Effector CD4-positive, alpha-beta T cell (primary cell): ENCODE measurements around the gene RNF123.
"Not testable (repeated sequence)": the region's sequence is repeated elsewhere in the genome, so short reads cannot be mapped to it uniquely, and the experiment has no call there.

ENCODE experiments used
- DNase-seq: peaks from one replicate; pipeline ENCODE4 v3.0.0-alpha.2; 2020

Gene RNF123

DNA sequence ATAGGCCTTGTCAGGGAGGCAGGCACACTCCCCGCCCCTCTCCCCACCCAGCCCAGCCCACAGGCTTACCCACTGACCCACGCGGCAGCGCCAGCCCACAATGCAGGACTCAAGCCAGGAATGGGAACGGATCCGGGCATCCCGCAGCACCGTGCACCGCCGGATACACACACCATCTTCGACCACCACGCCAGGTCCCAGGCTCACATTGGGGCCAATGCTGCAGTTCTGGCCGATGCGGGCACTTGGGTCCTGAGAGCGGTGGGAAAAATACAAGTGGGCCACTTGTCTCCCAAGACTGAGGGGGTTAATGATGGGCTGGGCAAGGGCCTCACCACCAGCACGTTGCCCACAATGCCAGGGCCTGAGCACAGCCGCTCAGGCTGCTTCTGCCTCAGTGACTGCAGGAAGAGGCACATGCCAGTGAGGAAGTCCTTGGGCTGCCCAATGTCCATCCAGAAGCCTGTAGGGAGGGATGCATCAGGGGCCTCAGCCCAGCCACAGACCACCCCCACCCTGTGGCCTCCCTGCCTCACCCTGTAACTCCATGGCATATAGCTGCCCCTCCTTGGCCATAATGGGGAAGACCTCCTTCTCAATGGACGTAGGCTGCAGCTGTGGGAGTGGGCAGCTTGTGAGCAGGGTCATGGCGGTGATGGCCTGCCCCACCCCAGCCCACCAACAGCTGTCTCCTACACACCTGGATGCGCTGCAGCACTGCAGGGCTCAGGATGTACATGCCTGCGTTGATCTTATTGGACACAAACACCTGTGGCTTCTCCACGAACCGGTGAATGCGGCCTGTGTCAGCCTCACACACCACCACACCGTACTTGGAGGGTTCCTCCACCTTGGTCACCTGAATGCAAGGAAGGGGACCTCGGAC, 32.8 kb downstream of the RNF123 start:
- DNase-seq = no peak

- no peak for DNase-seq
Observed at GRCh38 chr3:49722896-49723295, 33.5 kb downstream of the RNF123 start.

- peak; percentile 60 for DNase-seq
Observed at GRCh38 chr3:49723296-49723627, 33.9 kb downstream of the RNF123 start.

- peak; percentile 90 for DNase-seq
Observed at GRCh38 chr3:49723628-49724551, 34.5 kb downstream of the RNF123 start, which contains the start of gene GMPPB. TSS of gene GMPPB (minus strand) at chr3:49723951. CDS start at chr3:49723726, 225 bp downstream.

- DNase-seq = peak; percentile 32
Observed at GRCh38 chr3:49724586-49724985, 35.2 kb downstream of the RNF123 start.

GRCh38 chr3:49725906-49726681, 36.7 kb downstream of the RNF123 start:
- no peak for DNase-seq

GRCh38 chr3:49727154-49727923, 38.0 kb downstream of the RNF123 start:
- DNase-seq = no peak

DNA sequence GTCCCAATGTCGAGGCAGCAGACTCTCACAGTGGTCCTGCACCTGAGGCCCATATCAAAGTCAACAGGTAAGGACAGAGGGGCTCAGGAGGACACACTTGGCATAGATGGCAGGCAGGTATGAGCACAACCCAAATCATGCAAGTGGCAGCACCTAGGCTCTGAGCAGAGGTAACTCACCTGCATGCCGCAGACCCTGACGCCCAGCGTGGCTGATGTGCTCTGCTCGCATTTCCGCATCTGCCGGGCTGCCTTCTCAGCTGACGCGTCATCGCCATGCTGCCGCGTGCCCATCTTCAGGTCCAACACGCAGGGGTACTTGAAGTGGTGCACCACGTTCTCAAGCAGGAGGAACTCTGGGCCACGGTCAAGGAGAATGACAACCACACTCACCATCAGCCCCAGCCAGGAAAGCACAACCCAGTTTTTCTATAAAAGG, 38.6 kb downstream of the RNF123 start:
- no peak for DNase-seq

GRCh38 chr3:49729966-49730609, 40.7 kb downstream of the RNF123 start:
- no peak for DNase-seq

- DNase-seq = no peak
Observed at GRCh38 chr3:49732597-49732996, 43.2 kb downstream of the RNF123 start.

GRCh38 chr3:49733551-49733950, 44.2 kb downstream of the RNF123 start:
- DNase-seq = no peak

GRCh38 chr3:49734752-49735151, 45.4 kb downstream of the RNF123 start:
- DNase-seq = no peak

DNA sequence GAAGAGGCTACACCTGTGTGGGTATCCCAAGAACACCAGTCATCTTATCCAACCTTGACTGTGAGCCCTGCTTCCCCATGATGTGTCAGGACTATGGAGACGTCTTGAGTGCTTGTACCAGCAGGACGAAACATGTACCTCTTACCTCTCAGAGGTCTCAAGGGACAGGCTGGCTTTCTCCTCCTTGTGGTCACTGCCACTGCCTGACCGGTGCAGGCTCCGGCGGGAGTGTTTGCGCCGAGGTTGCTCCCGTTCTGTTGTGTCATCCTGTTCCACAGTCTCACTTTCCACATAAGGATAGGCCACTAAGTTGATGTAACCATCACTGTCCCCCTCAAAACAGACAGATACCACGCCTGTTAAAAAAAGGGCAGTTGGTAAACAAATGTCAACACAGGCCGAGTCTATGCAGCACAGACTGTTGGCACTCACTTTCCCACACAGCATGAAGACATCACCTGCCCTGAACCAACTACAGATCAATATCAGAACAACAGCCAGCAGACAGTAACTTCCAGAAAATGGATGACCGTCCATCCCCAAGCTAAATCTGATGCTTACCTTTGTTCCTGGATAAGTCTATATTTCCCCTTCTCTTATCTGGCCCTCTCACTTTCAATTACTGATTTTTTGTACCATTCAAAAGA, 48.8 kb downstream of the RNF123 start:
- no peak for DNase-seq

DNA sequence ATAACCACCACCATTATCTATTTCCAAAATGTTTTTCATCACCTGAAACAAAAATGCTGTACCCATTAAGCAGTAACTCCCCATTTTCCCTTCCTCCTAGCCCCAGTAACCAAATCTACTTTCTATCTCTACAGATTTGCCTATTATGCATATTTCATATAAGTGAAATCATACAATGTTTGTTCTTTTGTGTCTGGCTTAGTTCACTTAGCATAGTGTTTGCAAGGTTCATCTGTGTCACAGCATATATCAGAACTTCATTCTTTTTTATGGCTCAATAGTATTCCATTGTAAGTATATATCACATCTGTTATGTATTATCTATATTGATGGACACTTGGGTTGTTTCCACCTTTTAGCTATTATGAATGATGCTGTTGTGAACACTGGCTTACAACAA, 51.1 kb downstream of the RNF123 start:
- DNase-seq = no peak

GRCh38 chr3:49745986-49746385, 56.6 kb downstream of the RNF123 start:
- DNase-seq = no peak

DNA sequence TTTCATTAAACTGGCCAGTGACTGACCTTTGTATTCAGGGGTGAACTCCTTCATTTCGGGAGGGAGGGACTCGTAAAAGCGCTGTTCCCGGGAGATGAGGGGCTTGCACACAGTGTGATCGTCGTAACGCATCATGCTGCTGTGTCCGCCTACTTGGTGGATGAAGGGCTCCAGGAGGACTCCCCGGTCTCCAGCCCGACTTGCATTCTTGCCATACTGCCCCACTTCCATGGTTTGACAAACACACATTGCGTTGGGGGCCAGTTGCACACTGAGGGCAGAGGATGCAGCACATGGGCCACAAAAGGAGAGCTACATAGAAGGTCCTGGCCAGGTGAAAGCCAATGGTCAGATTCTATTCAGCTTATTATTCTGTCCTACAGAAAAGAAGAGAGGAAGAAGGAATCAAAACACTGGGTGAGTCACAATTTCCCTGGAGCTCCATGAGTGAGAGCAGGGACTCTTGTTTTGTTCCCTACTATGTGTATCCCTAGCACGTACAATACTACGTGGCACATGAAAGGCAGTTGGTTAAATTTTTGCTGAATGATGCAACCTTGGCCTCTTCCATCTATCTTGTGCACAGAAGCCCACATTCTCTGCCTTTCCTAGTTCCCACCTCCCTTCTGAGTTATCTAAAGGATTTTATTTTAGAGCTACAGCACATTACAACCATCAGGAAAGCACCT, 58.6 kb downstream of the RNF123 start:
- DNase-seq = no peak

GRCh38 chr3:49748874-49749273, 59.5 kb downstream of the RNF123 start:
- DNase-seq = not testable (repeated sequence)

GRCh38 chr3:49750056-49750455, 60.7 kb downstream of the RNF123 start:
- DNase-seq = no peak

DNA sequence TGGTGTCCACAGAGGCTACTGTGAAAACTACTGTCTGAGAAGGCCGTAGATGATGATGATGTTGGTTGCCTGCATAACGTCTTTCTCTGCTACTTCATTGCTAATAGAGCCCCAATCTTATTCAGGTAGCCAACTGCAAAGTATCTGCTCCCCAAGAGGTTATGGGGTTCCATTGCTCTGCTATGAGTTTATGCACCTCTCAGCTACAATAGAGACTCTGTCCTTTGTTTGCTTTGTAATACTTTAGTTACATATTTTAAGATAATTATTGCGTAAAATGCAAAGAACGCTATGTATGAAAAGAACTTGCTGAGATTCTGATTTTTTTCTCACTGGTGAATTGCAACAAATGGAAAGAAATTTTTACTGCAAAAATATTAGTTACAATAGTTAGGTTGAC, 62.1 kb downstream of the RNF123 start:
- no peak for DNase-seq

DNA sequence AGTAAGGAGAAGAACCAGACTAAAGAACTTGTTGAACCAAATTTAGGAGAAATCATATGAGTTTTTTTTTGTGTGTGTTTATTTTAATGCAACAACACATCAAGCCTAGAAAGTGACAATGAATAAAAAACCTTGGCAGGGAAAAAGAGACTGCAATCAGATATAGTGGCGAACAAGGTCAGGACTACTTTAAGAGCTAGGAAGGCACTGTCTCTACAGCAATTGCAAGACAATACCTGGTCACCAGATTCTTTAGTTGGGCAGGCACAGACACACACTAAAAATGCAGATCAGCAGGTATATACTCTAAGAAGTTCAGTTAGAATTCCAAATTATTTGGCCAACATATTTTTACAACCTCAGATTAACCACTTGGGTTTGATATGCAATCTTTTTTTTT, 65.2 kb downstream of the RNF123 start:
- no peak for DNase-seq
